ENCODE data around the gene TAF7.

TAF7 gene

DNA sequence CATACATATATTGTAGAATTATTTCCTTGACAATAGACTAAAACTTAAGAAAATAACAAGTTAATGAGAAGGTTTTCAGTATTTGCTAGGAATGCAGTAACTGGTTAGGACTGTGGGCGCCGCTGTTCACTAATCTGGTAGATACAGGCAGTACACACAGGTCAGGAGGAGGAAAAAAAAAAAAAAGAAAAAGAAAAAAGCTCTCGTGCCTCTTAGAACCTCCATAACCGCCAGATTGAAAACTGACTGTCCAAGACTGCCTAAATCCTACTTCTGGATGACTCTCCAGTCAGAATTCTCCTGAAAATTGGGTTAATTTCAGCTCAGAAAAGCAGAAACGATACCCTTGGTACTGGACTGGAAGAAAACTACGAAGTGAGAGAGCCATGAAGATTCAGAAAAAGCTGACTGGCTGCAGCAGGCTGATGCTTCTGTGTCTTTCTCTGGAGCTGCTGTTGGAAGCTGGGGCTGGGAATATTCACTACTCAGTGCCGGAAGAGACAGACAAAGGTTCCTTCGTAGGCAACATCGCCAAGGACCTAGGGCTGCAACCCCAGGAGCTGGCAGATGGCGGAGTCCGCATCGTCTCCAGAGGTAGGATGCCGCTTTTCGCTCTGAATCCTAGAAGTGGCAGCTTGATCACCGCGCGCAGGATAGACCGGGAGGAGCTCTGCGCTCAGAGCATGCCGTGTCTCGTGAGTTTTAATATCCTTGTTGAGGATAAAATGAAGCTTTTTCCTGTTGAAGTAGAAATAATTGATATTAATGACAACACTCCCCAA, 9.9 kb upstream of the TAF7 start, which contains the start of gene PCDHGA1:
Gene PCDHGA1 (plus strand): TSS at position 216 of the 782 bp plus-strand sequence.
- no peak for TF ChIP-seq ARNTL (CRISPR knock-in tag; IDR thresholded peaks at IDR 0.05; ENCODE audit: borderline replicate concordance, low read depth)
- no peak for TF ChIP-seq ESRRG (CRISPR knock-in tag; IDR thresholded peaks at IDR 0.05)
- TF ChIP-seq ISL1 (CRISPR knock-in tag; IDR thresholded peaks at IDR 0.05): no peak
- no peak for TF ChIP-seq TCF4 (CRISPR knock-in tag; IDR thresholded peaks at IDR 0.05; ENCODE audit: borderline replicate concordance)
- TF ChIP-seq, protein P1, sequence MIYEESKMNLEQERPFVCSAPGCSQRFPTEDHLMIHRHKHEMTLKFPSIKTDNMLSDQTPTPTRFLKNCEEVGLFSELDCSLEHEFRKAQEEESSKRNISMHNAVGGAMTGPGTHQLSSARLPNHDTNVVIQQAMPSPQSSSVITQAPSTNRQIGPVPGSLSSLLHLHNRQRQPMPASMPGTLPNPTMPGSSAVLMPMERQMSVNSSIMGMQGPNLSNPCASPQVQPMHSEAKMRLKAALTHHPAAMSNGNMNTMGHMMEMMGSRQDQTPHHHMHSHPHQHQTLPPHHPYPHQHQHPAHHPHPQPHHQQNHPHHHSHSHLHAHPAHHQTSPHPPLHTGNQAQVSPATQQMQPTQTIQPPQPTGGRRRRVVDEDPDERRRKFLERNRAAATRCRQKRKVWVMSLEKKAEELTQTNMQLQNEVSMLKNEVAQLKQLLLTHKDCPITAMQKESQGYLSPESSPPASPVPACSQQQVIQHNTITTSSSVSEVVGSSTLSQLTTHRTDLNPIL (CRISPR knock-in tag; IDR thresholded peaks at IDR 0.05; ENCODE audit: low read depth): no peak
- TF ChIP-seq RARB (CRISPR knock-in tag; IDR thresholded peaks at IDR 0.05): no peak
- TF ChIP-seq, protein P2, sequence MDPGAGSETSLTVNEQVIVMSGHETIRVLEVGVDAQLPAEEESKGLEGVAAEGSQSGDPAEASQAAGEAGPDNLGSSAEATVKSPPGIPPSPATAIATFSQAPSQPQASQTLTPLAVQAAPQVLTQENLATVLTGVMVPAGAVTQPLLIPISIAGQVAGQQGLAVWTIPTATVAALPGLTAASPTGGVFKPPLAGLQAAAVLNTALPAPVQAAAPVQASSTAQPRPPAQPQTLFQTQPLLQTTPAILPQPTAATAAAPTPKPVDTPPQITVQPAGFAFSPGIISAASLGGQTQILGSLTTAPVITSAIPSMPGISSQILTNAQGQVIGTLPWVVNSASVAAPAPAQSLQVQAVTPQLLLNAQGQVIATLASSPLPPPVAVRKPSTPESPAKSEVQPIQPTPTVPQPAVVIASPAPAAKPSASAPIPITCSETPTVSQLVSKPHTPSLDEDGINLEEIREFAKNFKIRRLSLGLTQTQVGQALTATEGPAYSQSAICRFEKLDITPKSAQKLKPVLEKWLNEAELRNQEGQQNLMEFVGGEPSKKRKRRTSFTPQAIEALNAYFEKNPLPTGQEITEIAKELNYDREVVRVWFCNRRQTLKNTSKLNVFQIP (CRISPR knock-in tag; IDR thresholded peaks at IDR 0.05; ENCODE audit: borderline replicate concordance, low read depth): no peak
- no peak for TF ChIP-seq TOX (CRISPR knock-in tag; IDR thresholded peaks at IDR 0.05; ENCODE audit: borderline replicate concordance)
- TF ChIP-seq SNAI2 (CRISPR knock-in tag; IDR thresholded peaks at IDR 0.05): no peak
- TF ChIP-seq, protein P3, sequence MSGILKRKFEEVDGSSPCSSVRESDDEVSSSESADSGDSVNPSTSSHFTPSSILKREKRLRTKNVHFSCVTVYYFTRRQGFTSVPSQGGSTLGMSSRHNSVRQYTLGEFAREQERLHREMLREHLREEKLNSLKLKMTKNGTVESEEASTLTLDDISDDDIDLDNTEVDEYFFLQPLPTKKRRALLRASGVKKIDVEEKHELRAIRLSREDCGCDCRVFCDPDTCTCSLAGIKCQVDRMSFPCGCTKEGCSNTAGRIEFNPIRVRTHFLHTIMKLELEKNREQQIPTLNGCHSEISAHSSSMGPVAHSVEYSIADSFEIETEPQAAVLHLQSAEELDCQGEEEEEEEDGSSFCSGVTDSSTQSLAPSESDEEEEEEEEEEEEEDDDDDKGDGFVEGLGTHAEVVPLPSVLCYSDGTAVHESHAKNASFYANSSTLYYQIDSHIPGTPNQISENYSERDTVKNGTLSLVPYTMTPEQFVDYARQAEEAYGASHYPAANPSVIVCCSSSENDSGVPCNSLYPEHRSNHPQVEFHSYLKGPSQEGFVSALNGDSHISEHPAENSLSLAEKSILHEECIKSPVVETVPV (CRISPR knock-in tag; IDR thresholded peaks at IDR 0.05): no peak
- TF ChIP-seq ZNF565 (CRISPR knock-in tag; conservative IDR thresholded peaks at IDR 0.05; ENCODE audit: low read depth): no peak
- TF ChIP-seq, protein P4, sequence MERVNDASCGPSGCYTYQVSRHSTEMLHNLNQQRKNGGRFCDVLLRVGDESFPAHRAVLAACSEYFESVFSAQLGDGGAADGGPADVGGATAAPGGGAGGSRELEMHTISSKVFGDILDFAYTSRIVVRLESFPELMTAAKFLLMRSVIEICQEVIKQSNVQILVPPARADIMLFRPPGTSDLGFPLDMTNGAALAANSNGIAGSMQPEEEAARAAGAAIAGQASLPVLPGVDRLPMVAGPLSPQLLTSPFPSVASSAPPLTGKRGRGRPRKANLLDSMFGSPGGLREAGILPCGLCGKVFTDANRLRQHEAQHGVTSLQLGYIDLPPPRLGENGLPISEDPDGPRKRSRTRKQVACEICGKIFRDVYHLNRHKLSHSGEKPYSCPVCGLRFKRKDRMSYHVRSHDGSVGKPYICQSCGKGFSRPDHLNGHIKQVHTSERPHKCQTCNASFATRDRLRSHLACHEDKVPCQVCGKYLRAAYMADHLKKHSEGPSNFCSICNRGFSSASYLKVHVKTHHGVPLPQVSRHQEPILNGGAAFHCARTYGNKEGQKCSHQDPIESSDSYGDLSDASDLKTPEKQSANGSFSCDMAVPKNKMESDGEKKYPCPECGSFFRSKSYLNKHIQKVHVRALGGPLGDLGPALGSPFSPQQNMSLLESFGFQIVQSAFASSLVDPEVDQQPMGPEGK (CRISPR knock-in tag; IDR thresholded peaks at IDR 0.05; ENCODE audit: borderline replicate concordance): no peak
- no peak for TF ChIP-seq PPARA (CRISPR knock-in tag; IDR thresholded peaks at IDR 0.05; ENCODE audit: borderline replicate concordance)
- TF ChIP-seq GLIS3 (CRISPR knock-in tag; IDR thresholded peaks at IDR 0.05): no peak
- no peak for TF ChIP-seq ZNF8 (CRISPR knock-in tag; IDR thresholded peaks at IDR 0.05)
- TF ChIP-seq TSHZ2 (CRISPR knock-in tag; IDR thresholded peaks at IDR 0.05): no peak
- TF ChIP-seq ZC3H10 (CRISPR knock-in tag; IDR thresholded peaks at IDR 0.05): no peak
- no peak for TF ChIP-seq OSR1 (CRISPR knock-in tag; IDR thresholded peaks at IDR 0.05)
- no peak for TF ChIP-seq ZNF70 (CRISPR knock-in tag; IDR thresholded peaks at IDR 0.05)
- TF ChIP-seq ZFP3 (CRISPR knock-in tag; IDR thresholded peaks at IDR 0.05): no peak
- peak; percentile 75 for ATAC-seq

- TF ChIP-seq PPARA (CRISPR knock-in tag; IDR thresholded peaks at IDR 0.05; ENCODE audit: borderline replicate concordance) (no peak), ZNF565 (CRISPR knock-in tag; conservative IDR thresholded peaks at IDR 0.05; ENCODE audit: low read depth) (no peak)
- TF ChIP-seq, protein P3 (CRISPR knock-in tag; IDR thresholded peaks at IDR 0.05): no peak
- ATAC-seq: no peak
Observed at GRCh38 chr5:141328231-141328630, 7.6 kb upstream of the TAF7 start.

Data from SK-N-SH treated with all-trans-retinoic acid at 6 μM for 48 hours (cell line).